Measurements from ENCODE around the gene MORN1.

Gene MORN1

GRCh38 chr1:2373551-2374251 is 17.7 kb downstream of the MORN1 start:
- no peak for DNase-seq (ENCODE audit: low read depth)

- no peak for DNase-seq (ENCODE audit: low read depth)
These were observed 18.5 kb downstream of the MORN1 start for GRCh38 chr1:2372551-2373490.

- DNase-seq (ENCODE audit: low read depth), result no peak
These were observed 23.2 kb downstream of the MORN1 start for GRCh38 chr1:2368053-2368744.

- no peak for DNase-seq (ENCODE audit: low read depth)
These were observed 27.4 kb downstream of the MORN1 start for GRCh38 chr1:2363847-2364513.

GRCh38 chr1:2360588-2361364 is 30.6 kb downstream of the MORN1 start:
- DNase-seq (ENCODE audit: low read depth), result no peak

DNA sequence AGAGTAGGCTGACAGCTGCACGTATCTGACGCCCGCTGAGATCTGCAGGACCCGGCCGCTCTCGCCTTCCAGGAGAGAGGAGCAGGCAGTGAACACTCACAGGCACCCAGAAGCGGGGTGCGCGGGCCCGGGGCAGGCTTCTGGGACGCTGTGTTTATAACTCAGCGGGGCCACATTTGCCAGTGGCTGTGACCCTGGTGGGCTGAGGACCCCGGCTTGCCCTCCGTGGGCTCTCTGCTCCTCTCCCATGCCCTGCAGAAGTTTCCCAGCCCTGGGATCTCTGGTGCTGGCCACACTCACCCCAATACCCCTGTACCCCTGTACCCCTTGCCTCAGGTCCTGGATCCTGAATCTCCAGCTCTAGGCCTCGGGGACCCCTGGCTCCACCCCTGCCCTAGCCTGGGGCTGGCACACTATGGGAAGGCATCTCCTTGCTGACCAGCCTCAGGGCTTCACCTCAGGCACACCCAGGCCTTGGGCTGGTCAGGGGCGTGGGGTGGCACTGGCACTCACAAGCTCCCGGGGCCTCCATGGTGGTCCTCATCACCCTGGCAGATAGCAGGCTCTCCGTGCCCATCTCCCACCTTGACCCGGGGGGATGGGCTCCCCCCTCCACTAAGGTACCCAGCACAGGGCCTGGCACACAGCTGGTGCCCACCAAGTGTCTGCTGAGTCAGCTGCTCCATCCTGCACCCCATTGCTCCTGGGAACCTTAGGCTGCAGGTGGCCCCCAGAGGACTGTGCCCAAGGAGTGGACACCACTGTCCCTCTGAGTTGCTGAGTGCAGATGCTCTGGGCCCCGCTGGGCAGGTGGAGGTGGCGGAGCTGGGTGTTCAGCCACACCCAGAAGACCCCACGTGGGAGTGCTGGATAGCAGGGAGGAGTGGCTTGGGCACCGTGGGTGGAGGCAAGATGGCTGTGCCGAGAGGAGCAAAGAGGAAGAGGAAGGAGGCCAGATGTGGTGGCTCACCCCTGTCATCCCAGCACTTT is 32.4 kb downstream of the MORN1 start:
- no peak for DNase-seq (ENCODE audit: low read depth)

DNA sequence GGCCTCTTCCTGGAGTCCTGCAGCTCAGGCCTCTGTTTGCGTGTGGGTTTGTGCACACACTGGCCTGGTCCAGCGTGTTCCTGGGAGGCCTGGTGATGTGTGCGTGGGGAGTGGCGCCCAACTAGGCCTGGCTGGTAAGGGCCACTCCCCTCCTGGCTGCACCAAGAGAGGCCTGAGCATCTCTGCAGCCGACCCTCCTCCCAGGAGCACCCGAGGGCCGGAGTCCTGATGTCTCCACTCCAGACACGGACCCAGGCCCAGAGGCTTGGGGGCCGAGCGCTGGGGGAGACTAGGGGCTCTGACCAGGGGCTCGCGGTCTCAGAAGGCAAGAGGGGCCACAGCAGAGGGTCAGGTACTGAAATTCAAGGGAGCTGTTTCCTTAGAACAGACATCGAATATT is 33.3 kb downstream of the MORN1 start:
- DNase-seq (ENCODE audit: low read depth), result no peak

DNA sequence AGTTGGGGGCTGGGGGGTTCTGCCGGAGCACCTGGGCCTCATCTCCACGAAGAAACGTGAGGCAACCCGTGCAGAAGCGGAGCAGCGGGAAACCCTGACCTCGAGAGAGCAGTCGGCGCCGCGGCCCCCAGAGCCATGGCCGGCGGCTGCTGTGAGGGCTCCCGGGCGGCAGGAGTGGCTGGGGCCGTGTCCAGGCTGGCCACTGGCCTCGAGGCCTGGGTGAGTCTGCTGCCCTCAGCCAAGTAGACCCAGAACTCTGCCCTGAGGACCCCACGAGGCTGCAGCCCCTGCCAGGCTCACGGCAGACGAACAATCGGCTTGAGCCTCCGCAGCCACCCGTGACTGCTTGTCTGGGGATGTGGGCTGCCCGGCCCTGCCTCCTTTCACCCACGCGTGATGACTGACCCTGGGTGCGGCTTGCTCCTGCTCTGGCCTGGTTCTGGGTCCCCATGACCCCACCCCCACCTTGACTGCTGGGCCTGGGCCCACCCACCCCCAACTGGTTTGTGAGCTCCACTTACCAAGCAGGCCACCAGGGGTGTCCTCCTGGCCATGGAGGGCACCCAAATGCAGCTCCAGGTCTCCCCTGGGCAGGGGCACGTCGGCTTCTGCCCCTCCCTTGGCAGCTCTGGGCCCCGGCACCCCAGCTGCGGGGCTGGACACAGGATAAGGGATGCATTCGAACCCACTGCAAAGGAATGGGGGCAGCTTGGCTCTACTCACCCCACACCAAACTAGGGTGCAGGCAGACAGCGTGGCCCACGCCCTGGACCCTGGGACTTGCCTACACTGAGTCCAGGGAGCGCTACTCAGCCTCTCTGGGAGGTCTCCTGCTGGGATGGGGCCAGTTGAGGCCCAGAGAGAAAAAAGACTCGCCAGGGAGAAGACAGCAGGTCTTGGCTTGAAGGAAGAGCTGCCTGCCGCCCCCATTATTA is 34.2 kb downstream of the MORN1 start:
- no peak for DNase-seq (ENCODE audit: low read depth)

DNA sequence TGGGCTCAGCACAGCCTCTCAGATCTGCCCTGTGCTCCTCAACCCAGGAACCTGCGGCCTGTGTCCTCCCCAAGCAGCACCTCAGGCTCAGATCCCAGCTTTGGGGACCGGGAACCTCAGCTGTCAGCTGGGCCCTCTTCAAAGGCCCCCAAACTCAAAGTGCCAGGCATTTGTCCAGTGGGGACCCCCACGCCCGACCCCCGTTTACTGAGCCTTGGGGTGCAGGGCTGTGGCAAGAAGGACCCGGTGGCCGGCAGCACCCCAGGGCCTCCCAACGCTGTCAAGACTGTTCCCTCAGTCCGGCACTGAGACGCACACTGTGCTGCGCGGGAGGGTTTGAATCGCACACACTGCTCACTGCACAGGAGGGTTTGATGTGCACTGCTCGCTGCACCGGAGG is 35.0 kb downstream of the MORN1 start:
- DNase-seq (ENCODE audit: low read depth), result no peak

- no peak for DNase-seq (ENCODE audit: low read depth)
These were observed 35.7 kb downstream of the MORN1 start for GRCh38 chr1:2355373-2356261.

DNA sequence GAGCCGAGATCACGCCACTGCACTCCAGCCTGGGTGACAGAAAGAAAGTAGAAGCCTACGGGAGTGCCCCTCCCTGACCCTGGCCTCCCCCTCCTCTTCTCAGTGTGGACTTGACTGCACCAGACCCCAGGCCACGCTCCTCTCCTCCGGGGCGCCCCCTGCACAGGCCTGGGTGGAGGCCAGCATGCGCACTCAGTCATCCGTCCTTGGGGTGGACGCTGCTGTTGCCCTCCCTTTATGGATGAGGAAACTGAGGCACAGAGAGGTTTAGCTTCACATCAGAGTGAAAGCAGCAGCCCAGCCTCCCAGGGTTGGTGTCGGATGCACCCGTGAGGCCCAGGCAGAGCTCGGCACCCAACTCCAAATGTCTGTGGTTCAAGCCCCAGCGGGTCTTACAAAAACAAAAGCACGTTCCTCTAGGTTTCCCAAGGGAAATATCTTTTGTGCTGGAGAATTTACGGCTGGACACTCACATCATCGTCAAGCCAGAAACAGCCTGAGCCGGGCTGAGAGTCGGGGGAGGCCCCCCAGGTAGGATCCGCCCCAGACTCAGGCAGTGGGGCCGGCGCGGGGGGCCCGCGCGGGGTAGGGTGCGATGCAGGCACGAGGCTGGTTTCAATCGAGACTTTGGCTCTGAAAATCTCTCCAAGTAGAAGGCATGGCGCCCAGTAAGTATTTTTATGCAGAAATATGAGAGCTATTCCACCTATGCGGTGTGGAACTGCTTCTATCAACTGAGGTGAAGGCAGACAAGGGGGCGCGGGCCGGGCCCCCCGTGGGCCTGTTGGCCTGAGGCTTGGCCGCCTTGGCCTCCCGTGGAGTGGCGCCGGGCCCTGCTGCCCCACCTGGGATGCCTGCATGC is 36.6 kb downstream of the MORN1 start:
- no peak for DNase-seq (ENCODE audit: low read depth)

- DNase-seq (ENCODE audit: low read depth), result no peak
These were observed 37.6 kb downstream of the MORN1 start for GRCh38 chr1:2353551-2354438.

- DNase-seq (ENCODE audit: low read depth), result no peak
These were observed 38.3 kb downstream of the MORN1 start for GRCh38 chr1:2352897-2353550.

DNA sequence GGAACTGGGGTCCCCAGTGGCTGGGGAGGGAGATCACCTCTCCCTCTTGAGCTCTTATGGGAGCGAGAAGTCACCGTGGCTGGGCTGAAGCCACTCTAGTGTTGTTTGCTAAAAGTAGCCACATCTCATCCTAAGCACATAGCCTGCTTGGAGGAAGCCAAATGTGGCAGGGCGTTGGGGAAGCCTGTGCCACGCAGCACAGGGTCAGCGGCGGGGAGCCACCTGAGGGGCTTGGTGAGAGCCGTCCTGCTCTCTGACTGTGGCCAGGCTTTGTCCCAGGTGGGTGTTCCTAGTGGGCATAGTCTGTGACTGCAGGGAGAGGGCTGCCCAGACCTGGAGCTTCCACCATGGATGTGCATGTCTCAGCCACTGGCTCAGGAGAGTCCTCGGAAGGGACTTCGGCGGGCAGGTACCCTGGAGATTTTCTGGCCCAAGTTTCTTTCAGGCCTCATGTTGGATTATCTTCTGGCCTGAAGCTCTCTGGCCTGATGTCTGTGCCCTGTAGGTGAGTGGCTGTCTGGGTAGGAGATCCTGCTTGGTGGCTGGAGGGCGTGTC is 38.9 kb downstream of the MORN1 start:
- no peak for DNase-seq (ENCODE audit: low read depth)

GRCh38 chr1:2351723-2352122 is 39.6 kb downstream of the MORN1 start:
- no peak for DNase-seq (ENCODE audit: low read depth)

All from activated T-helper 9 cell treated with anti-CD3 and anti-CD28 coated beads, Interleukin-2, amount 50 U/mL, for 16 hours (primary cell).